ENCODE results near the gene SULT1A1. TPM values are rescaled to one million over a fixed set of nuclear protein-coding genes. Genes with fewer than 3 reads are reported as not detected.
"Not testable (repeated sequence)": the region's sequence is repeated elsewhere in the genome, so short reads cannot be mapped to it uniquely, and the experiment has no call there.

The SULT1A1 gene
- total RNA-seq, 1 donor from 2014 or later = 2.2 TPM

- H3K4me3 Mint-ChIP-seq (ENCODE audit: unreplicated experiment) = no peak overlapping the region
- H3K27ac Mint-ChIP-seq (ENCODE audit: unreplicated experiment) = no peak overlapping the region
- DNase-seq (ENCODE audit: low spot score) = no peak
- peaks cover 14% of the 10 kb centered on the region for H3K36me3 Mint-ChIP-seq (ENCODE audit: low read depth)
- H3K27me3 Mint-ChIP-seq (ENCODE audit: low read depth) = no peaks in the 10 kb centered on the region
- no peak for TF ChIP-seq CTCF (IDR thresholded peaks at IDR 0.05)
- H3K9me3 Mint-ChIP-seq (ENCODE audit: low read depth) = peaks cover 12% of the 10 kb centered on the region
- peaks cover 22% of the 10 kb centered on the region for H3K4me1 Mint-ChIP-seq (ENCODE audit: low read depth)
Measured at GRCh38 chr16:28569021-28569420, 40.8 kb downstream of the SULT1A1 start.

GRCh38 chr16:28567292-28567691, 42.6 kb downstream of the SULT1A1 start:
- Mint-ChIP-seq H3K4me3 (ENCODE audit: unreplicated experiment) (no peak overlapping the region), H3K27me3 (ENCODE audit: low read depth) (no peaks in the 10 kb centered on the region), H3K27ac (ENCODE audit: unreplicated experiment) (no peak overlapping the region), H3K9me3 (ENCODE audit: low read depth) (peaks cover 12% of the 10 kb centered on the region), H3K36me3 (ENCODE audit: low read depth) (peaks cover 14% of the 10 kb centered on the region), H3K4me1 (ENCODE audit: low read depth) (peaks cover 9% of the 10 kb centered on the region)
- DNase-seq (ENCODE audit: low spot score) = no peak
- TF ChIP-seq CTCF (IDR thresholded peaks at IDR 0.05) = no peak

DNA sequence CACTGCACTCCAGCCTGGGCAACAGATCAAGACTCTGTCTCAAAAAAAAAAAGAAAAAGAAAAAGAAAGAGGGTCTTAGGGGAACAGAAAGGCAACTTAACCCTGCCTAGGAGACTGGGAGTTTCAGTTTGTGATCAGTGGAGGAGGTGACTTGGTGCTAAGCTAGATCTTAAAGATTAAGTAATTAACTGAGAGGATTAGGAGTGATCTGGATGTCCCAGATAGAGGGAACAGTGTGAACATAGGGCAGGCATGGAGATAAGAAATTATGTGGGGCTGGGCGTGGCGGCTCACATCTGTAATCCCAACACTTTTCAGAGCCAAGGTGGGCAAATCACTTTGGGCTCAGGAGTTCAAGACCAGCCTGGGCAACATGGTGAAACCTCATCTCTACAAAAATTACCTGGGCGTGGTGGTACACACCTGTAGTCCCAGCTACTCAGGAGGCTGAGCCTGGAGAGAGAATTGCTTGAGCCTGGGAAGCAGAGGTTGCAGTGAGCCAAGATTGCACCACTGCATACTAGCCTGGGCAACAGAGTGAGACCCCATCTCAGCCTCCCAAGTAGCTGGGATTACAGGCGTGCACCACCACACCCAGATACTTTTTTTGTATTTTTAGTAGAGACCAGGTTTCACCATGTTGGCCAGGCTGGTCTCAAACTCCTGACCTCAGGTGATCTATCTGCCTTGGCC, 43.5 kb downstream of the SULT1A1 start:
- H3K4me3 Mint-ChIP-seq (ENCODE audit: unreplicated experiment); H3K4me1 Mint-ChIP-seq (ENCODE audit: low read depth); DNase-seq (ENCODE audit: low spot score); H3K27ac Mint-ChIP-seq (ENCODE audit: unreplicated experiment); H3K27me3 Mint-ChIP-seq (ENCODE audit: low read depth): not testable (repeated sequence)
- peaks cover 12% of the 10 kb centered on the region for H3K9me3 Mint-ChIP-seq (ENCODE audit: low read depth)
- peaks cover 14% of the 10 kb centered on the region for H3K36me3 Mint-ChIP-seq (ENCODE audit: low read depth)

GRCh38 chr16:28563218-28563617, 46.6 kb downstream of the SULT1A1 start:
- no peak overlapping the region for H3K4me3 Mint-ChIP-seq (ENCODE audit: unreplicated experiment)

GRCh38 chr16:28562199-28562598, 47.6 kb downstream of the SULT1A1 start:
- Mint-ChIP-seq H3K4me1 (ENCODE audit: low read depth) (no peaks in the 10 kb centered on the region), H3K36me3 (ENCODE audit: low read depth) (peaks cover 15% of the 10 kb centered on the region), H3K27ac (ENCODE audit: unreplicated experiment) (no peak overlapping the region), H3K27me3 (ENCODE audit: low read depth) (no peaks in the 10 kb centered on the region), H3K9me3 (ENCODE audit: low read depth) (peaks cover 2% of the 10 kb centered on the region), H3K4me3 (ENCODE audit: unreplicated experiment) (no peak overlapping the region)
- DNase-seq (ENCODE audit: low spot score) = no peak
- TF ChIP-seq CTCF (IDR thresholded peaks at IDR 0.05) = no peak

More at GRCh38 chr16:28563218-28563617, 46.6 kb downstream of the SULT1A1 start:
- no peak for TF ChIP-seq CTCF (IDR thresholded peaks at IDR 0.05)
- H3K9me3 Mint-ChIP-seq (ENCODE audit: low read depth) = peaks cover 8% of the 10 kb centered on the region
- H3K36me3 Mint-ChIP-seq (ENCODE audit: low read depth) = peaks cover 18% of the 10 kb centered on the region
- H3K27me3 Mint-ChIP-seq (ENCODE audit: low read depth) = no peaks in the 10 kb centered on the region
- DNase-seq (ENCODE audit: low spot score) = no peak
- H3K4me1 Mint-ChIP-seq (ENCODE audit: low read depth) = no peaks in the 10 kb centered on the region
- H3K27ac Mint-ChIP-seq (ENCODE audit: unreplicated experiment) = no peak overlapping the region

Data from chondrocyte (in vitro differentiated cells).